Type B pancreatic cell (in vitro differentiated cells): ENCODE measurements around the gene TLK1. TPM values are rescaled to one million over a fixed set of nuclear protein-coding genes. Genes with fewer than 3 reads are reported as not detected.

ENCODE experiments used
- DNase-seq: peaks from one replicate; pipeline ENCODE4 v3.0.0; 2021; ENCODE audit warnings: mixed read lengths; ENCODE audit not compliant: unreplicated experiment; ENCODE audit errors: extremely low spot score
- H3K27ac Mint-ChIP-seq: 2 replicates; pipeline ENCODE4 v1.8.0; 2021; ENCODE audit warnings: mild to moderate bottlenecking, mixed read lengths
- H3K27me3 Mint-ChIP-seq: 2 replicates; pipeline ENCODE4 v1.8.0; 2021; ENCODE audit warnings: mixed read lengths
- H3K36me3 Mint-ChIP-seq: 2 replicates; pipeline ENCODE4 v1.8.0; 2021; ENCODE audit warnings: mixed read lengths
- H3K4me1 Mint-ChIP-seq: one replicate; pipeline ENCODE4 v1.8.0; 2021; ENCODE audit warnings: mixed read lengths; ENCODE audit not compliant: unreplicated experiment
- H3K4me3 Mint-ChIP-seq: 2 replicates; pipeline ENCODE4 v1.8.0; 2021; ENCODE audit warnings: mild to moderate bottlenecking, mixed read lengths
- H3K9me3 Mint-ChIP-seq: 2 replicates; pipeline ENCODE4 v1.8.0; 2021; ENCODE audit warnings: mixed read lengths
- CTCF ChIP-seq: fragments of 200-600 bp; sonication (generic); conservative IDR thresholded peaks from 2 replicates; pipeline ENCODE4 v1.5.0; 2021; ENCODE audit warnings: antibody characterized with exemption, mild to moderate bottlenecking
- total RNA-seq: library from RNA; stranded (reverse); gene quantifications from 2 replicates; pipeline ENCODE4 v1.2.1, GENCODE V29; 2021; ENCODE audit warnings: low replicate concordance

Gene TLK1
- total RNA-seq, 1 donor from 2014 or later = 54.2 TPM

- DNase-seq = no peak
- no peak for TF ChIP-seq CTCF
- H3K9me3 Mint-ChIP-seq = no peaks in the 10 kb centered on the region
- peaks cover 14% of the 10 kb centered on the region for H3K4me1 Mint-ChIP-seq
- H3K4me3 Mint-ChIP-seq = no peak overlapping the region
- H3K27ac Mint-ChIP-seq = peak overlapping the region; percentile 2
- H3K27me3 Mint-ChIP-seq = no peaks in the 10 kb centered on the region
- peaks cover 19% of the 10 kb centered on the region for H3K36me3 Mint-ChIP-seq
These were observed 51.1 kb downstream of the TLK1 start for GRCh38 chr2:171109571-171109970.

GRCh38 chr2:171109020-171109419 lies 51.7 kb downstream of the TLK1 start:
- DNase-seq = no peak
- Mint-ChIP-seq H3K27me3 (no peaks in the 10 kb centered on the region), H3K4me3 (no peak overlapping the region), H3K9me3 (no peaks in the 10 kb centered on the region), H3K27ac (no peak overlapping the region), H3K4me1 (peaks cover 14% of the 10 kb centered on the region), H3K36me3 (peaks cover 16% of the 10 kb centered on the region)
- TF ChIP-seq CTCF = no peak

DNA sequence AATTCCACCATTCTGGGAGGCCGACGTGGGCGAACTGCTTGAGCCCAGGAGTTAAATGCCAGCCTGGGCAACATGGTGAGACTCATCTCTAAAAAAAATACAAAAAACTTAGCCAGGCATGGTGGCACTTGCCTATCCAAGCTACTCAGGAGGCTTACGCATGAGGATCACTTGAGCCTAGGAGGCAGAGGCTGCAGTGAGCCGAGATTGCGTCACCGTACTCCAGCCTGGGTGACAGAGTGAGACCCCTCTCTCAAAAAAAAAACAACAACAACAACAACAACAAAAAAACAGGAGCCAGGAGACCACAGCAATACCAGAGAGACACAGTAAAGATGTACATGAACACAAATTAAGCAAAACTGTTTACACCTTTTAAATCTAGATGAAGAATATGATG lies 52.9 kb downstream of the TLK1 start:
- Mint-ChIP-seq H3K27ac (no peak overlapping the region), H3K4me3 (no peak overlapping the region), H3K27me3 (no peaks in the 10 kb centered on the region), H3K36me3 (peaks cover 17% of the 10 kb centered on the region), H3K9me3 (no peaks in the 10 kb centered on the region), H3K4me1 (peaks cover 14% of the 10 kb centered on the region)
- DNase-seq = no peak
- TF ChIP-seq CTCF = no peak

- Mint-ChIP-seq H3K4me3 (no peak overlapping the region), H3K36me3 (peaks cover 29% of the 10 kb centered on the region), H3K27ac (no peak overlapping the region), H3K4me1 (peaks cover 14% of the 10 kb centered on the region), H3K27me3 (no peaks in the 10 kb centered on the region), H3K9me3 (no peaks in the 10 kb centered on the region)
- no peak for TF ChIP-seq CTCF
- no peak for DNase-seq
These were observed 56.3 kb downstream of the TLK1 start for GRCh38 chr2:171104379-171104778.

- Mint-ChIP-seq H3K27me3 (no peaks in the 10 kb centered on the region), H3K4me1 (peaks cover 14% of the 10 kb centered on the region), H3K9me3 (peaks cover 4% of the 10 kb centered on the region), H3K36me3 (peaks cover 34% of the 10 kb centered on the region), H3K27ac (no peak overlapping the region), H3K4me3 (no peak overlapping the region)
- no peak for TF ChIP-seq CTCF
- DNase-seq = no peak
These were observed 57.9 kb downstream of the TLK1 start for GRCh38 chr2:171102802-171103201.

GRCh38 chr2:171100370-171100769 lies 60.3 kb downstream of the TLK1 start:
- no peak for TF ChIP-seq CTCF
- Mint-ChIP-seq H3K27me3 (no peaks in the 10 kb centered on the region), H3K27ac (no peak overlapping the region), H3K4me3 (no peak overlapping the region), H3K36me3 (peaks cover 45% of the 10 kb centered on the region), H3K4me1 (no peaks in the 10 kb centered on the region), H3K9me3 (peaks cover 4% of the 10 kb centered on the region)
- no peak for DNase-seq
